Stimulated activated CD4-positive, alpha-beta T cell treated with anti-CD3 and anti-CD28 coated beads, Interleukin-15, amount 100 ng/mL, for 48 hours (primary cell): Measurements from ENCODE around the gene NUP98.
"Not testable (repeated sequence)": the region's sequence is repeated elsewhere in the genome, so short reads cannot be mapped to it uniquely, and the experiment has no call there.

Experiments
- DNase-seq, 2 donors: peaks; one replicate each; pipeline ENCODE4 v3.0.0-alpha.2; 2020; ENCODE audit warnings: low read depth in 2 of 2

Gene NUP98

DNA sequence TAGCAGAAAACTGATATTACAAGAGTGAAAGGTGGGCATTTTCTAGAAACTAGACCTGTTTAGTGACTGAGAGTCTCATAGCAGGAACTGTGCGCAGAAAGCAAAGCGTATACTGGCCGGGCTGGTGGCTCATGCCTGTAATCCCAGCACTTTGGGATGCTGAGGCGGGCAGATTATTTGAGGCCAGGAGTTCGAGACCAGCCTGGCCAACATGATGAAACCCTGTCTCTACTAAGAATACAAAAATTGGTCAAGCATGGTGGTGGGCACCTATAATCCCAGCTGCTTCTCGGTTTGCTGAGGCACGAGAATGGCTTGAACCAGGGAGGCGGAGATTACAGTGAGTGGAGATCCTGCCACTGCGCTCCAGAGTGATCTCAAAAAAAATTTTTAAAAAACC, 1.8 kb upstream of the NUP98 start:
- no peak for DNase-seq

DNA sequence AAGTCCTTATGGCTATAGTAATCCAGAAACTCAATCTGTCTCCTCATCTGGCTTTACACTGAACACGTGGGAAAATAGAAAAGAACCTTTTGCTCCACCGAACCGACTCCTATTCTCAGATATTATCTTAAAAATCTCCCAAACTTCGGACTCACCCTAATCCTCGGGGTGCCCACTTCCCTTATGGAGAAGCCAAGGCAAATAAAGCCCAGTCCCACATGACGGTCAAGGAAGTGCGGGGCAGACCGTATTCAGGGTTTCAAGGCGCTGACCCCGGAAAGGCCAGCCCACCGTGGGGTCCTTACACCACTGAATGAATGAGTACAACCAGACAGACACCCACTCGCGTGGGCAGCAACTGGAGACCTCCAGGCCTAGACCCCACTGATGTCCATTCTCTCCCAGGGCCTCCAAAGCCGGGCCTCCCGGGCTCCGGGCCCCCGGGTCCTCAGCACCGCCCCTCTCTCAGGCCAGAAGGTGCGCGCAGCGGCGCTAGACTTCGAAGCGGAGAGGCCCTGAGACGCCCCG, 489 bp downstream of the NUP98 start:
- DNase-seq, result no peak

DNA sequence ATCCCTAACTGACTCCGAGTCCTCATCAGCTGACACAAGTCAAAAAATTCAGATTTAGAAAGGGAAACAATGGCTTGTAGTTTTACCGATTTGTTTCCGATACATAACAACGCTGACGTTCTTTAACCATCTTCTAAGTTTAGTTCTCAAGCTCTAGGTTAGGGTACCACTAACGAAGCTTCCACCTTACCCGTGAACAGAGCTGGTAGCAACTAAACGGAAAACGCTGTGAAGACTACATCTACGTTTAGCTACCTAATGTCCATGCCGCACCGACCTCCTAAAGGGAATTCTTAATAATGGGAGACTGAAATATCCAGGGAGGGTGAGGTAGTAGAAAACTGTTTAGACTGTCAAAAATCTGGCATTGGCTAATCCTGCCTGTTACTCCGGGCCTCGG, 1.0 kb downstream of the NUP98 start:
- DNase-seq, result no peak

DNA sequence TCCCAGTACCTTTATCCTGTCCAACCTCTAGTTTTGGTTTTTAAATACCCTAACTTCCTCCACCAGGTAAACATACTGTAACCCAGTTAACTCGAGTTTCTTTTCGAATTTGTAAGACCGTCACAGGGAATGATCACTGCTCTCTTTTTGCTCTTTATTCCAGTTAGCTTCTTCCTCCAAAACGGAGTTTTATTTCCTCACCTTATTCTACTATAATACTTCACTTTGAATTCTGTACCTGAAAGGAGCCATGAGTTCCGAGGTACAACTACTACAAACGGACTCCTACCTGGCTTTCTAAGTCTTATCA, 1.4 kb downstream of the NUP98 start:
- no peak for DNase-seq

DNA sequence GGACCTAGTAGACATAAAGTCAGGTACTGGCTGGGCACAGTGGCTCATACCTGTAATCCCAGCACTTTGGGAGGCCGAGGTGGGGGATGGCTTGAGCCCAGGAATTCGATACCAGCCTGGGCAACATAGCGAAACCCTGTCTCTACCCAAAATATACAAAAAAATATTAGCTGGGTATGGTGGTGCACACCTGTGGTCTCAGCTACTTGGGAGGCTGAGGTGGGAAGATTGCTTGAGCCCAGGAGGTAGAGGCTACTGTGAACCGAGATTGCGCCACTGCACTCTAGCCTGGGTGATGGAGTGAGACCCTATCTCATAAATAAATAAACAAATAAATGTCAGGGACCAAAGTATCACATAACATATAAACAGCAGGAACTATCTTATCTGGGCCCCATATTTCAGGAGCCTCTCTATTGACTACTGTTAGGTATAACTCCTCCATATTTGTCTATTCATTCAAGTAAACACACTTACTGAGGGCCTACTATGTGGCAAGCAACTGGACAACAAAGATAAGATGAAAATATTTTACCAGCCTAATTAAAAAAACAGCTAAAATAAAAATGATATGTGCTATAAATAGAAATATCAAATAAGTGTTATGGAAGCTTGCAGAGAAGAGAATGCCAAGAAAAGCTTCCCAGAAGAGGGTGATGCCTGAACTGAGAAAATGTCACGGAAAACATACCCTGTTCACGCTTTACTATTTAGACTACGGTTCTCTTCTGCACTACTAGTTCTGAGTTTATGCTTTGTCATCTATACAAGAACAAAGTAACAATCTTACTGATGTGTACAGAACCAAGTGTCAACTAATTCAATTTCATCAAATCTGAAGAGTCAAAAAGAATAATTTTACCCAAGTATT, 2.0 kb downstream of the NUP98 start:
- no peak for DNase-seq

DNA sequence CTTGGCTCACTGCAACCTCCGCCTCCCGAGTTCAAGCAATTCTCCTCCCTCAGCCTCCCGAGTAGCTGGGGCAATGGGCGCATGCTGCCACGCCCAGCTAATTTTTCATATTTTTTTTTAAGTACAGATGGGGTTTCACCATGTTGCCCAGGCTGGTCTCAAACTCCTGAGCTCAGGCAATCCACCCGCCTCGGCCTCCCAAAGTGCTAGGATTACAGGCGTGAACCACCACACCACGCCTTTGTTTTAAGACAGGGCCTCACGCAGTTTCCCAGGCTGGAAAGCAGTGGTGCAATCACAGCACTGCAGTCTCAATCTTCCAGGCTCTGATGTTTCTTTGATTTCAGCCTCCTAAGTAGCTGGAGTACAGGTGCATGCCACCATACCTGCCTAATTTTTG, 3.0 kb downstream of the NUP98 start:
- DNase-seq, result not testable (repeated sequence)

DNA sequence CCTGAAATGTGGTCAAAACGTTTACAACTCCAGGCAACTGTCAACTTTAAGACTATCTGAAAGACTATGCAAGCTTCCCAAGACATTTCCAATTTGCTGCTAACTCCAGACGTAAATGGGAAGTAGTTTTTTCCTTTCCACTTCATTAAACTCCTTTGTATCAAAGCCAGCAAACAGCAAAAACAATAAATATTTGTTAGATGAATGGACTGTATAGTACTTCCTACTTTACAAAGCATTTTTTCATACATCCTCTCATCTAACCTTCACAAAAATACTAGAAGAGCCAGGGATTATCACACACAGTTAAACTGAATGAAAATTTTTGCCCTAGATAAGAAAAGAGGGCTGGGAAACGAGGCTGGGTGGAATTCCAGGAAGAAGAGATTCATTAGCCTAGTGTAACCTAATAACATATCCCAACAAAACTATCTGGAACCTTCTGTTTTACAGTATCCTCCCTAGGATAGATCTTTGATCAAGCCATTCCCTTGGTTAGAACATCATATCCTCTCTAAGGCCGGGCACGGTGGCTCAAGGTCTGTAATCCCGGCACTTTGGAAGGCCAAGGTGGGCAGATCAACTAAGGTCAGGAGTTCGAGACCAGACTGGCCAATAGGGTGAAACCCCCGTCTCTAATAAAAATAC, 10.4 kb downstream of the NUP98 start:
- DNase-seq, result no peak

DNA sequence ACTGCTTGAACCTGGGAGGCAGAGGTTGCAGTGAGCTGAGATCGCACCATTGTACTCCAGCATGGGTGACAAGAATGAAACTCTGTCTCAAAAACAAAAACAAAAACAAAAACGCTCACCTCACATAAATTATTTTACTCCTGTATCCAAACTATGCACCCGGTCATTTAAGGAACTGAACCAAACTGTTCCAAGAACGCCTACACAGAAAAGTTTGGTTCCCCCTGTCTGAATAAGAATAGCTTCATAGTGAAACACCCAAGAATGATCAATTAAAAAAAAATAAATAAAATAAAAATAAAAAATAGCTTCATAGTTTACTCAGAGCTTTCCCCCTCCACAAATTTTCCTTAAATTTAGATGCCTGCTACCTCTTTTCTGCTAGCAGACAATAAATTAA, 13.7 kb downstream of the NUP98 start:
- DNase-seq, result no peak

DNA sequence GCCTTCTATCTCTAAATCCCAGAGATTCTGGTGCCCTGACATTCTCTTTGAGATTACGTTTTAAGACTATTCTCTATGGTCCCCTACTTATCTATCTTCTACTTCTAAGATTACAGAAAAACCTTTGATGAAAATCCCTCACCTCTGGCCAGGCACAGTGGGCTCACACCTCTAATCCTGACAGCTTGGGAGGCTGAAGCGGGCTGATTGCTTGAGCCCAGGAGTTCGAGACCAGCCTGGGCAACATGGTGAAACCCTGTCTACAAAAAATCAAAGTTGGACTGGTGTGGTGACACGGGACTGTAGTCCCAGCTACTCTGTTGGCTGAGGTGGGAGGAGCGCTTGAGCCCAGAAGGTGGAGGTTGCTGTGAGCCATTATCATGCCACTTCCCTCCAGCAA, 14.4 kb downstream of the NUP98 start:
- DNase-seq, result no peak

DNA sequence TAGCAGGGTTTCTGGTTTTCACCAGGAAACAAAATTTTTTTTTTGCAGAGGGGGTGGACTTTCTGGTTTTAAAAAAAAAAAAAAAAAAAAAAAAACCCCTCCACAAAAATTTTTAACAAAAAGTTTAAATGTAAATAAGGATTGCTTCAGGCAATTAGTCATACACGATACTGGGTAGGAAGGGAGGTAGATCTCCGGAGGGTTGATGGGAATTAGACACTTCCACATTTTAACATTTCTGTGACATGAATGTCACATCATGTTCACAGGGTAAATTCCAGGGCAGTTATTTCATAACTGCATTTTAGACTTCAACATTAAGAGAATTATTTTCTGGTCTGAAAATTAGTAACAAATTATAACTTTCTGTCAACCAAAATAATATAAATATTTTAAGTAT, 15.9 kb downstream of the NUP98 start:
- DNase-seq, result no peak

DNA sequence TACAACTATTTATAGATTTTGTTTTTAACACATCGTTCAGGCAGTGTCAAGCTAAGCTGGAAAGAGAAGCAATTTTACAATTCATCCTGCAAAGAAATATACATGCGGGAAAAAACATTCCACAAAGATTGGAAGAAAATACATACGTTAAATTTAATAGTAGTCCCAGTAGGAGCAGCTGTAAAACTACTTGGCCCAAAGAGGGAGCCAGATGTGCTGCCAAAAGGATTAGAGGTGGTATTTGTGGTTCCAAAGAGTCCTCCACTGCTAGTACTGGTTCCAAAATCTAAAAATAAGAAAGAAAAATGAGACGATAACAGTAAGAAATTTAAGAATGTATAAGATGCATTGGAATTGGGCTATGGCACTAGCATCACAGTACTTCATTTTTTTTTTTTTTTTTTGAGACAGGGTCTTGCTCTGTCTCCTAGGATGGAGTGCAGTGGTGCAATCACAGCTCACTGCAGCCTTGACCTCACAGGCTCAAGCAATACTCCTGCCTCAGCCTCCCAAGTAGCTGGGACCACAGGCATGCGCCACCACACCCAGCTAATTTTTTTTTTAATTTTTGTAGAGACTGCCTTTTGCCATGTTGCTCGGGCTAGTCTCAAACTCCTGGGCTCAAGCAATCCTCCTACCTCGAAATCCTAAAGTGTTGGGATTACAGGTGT, 21.5 kb downstream of the NUP98 start:
- DNase-seq, result no peak

DNA sequence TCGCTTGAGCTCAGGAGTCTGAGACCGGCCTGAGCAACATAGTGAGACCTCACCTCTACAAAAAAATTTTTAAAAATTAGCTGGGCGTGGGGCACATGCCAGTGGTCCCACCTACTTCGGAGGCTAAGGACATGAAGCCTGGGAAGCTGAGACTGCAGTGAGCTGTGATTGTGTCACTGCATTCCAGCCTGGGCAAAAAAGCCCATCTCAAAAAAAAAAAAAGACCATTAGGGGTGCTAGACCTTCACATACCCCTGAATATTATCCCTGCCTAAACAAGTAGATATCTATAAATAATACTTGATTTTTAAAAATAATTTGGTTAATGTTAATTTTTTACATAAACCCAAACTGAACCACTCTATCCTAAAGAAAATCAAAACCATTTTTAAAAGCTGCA, 24.2 kb downstream of the NUP98 start:
- DNase-seq, result no peak

DNA sequence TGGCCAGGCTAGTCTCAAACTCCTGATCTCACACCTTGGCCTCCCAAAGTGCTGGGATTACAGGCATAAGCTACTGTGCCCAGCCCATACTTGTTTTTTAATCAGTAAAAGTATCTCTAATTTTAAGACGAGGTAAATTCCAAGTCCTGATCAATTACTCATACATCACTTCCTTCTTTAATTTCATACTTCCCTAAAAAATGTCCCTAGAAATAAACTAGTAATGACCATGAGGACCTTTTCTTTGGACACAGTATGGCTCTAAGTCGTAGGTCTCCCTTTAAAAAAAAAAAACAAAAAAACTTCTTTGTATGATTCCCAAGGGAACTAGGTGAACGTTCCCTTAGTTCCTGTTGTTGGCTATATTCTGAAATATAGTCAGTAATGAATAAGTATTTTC, 29.8 kb downstream of the NUP98 start:
- no peak for DNase-seq

DNA sequence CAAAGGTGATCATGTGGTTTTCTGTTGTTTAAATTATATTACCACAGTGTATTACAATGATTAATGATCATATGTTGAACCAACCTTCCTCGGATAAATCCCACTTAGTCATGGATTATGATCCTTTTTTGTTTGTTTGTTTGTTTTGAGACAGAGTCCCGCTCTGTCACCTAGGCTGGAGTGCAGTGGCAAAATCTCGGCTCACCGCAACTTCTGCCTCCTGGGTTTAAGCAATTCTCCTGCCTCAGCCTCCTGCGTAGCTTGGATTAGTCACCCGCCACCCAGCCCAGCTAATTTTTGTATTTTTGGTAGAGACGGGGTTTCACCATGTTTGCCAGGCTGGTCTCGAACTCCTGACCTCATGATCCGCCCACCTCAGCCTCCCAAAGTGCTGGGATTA, 30.5 kb downstream of the NUP98 start:
- DNase-seq, result not testable (repeated sequence)

DNA sequence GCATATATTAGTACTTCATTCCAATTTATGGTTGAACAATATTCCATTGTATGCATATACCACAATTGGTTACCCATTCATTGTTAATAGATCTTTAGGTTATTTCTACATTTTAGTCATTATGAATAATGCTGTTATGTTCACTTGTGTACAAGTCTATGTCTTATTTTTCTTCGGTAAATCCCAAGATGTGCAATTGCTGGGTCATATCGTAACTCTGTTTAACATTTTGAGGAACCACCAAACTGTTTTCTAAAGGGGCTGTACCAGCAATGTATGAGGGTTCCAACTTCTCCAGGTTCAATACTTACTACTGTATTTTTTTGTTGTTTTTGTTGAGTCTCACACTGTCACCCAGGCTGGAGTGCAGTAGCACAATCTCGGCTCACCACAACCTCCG, 33.1 kb downstream of the NUP98 start:
- no peak for DNase-seq

DNA sequence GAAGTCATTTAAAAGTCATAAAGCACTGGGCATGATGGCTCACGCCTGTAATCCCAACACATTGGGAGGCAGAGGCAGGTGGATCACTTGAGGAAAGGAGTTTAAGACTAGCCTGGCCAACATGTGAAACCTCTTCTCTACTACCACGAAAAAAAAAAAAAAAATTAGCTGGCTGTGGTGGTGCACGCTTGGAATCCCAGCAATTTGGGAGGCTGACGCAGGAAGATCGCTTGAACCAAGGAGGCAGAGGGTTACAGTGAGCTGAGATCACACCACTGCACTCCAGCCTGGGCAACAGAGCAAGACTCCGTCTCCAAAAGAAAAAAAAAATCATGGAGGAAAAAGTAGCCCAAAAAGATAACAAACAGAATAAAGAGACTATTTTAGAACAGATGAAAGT, 42.2 kb downstream of the NUP98 start:
- DNase-seq, result no peak

DNA sequence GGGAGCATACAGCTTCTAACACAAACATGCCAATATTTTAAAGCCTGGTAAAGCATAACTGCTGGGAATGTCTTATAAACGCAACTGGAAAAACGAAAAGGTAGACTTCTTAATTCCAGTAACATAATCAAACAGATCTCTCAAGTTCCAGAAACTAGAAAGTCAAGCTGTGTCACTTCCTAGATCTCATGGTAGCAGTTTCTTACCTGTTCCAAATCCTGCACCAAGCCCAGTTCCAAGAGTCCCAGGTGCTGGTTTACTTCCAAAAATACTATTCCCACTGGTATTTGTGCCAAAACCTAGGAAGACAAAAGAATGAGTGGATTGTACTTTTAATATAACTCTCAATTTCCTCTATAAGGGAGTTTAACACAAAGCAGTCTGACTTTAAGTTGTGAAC, 44.2 kb downstream of the NUP98 start:
- DNase-seq, result no peak

DNA sequence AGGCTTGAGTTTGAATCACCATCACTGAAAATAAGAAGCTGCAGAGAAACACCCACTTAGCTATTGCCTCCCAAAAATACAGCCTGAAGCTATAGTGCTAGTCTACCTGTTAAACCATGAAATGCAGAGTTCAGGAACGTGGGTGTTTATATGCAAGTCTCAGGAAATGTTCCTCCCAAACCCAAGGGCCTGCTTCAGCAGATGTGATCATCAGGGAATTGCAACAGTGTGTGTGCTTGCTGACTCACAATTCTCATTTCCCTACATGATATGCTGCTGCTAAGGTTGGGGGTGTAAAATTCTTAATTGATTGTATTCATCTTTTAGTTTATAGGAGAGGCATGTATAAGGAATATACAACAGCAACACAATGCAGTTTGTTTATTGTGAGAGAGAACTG, 49.6 kb downstream of the NUP98 start:
- no peak for DNase-seq

DNA sequence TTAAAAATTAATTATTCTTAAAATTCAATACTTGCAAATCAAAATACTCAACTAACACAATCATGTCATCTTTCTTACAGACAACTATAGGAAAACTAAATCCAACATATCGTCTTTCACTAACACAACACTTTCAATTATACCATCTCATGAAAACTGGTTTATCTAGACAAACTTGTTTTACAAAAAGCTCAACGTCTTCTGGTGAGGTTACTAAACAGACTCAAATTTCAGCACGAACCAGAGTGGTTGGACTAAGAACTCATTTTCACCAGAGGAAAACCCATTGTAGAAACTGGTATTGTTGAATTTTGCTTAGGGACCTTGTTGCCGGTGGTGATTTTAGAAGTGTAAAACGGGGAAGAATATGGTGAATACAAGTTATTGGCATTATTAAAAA, 52.2 kb downstream of the NUP98 start:
- DNase-seq, result no peak

DNA sequence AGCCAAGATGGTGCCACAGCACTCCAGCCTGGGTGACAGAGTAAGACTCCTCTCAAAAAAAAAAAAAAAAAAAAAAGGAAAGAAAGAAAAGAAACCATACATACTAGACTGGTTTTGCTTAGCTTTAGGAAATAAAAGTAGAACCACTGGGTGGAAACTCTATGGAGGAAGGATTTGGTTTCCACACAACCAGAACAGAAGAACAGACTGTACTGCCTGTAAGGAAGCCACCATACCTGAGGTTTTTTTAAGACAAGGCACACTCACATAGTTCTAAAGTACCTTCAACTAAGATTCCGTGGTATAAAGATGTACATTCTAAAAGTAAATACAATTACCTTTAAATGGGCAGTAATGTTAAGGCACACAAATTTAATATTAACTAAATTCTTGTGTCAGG, 58.6 kb downstream of the NUP98 start:
- DNase-seq, result no peak

DNA sequence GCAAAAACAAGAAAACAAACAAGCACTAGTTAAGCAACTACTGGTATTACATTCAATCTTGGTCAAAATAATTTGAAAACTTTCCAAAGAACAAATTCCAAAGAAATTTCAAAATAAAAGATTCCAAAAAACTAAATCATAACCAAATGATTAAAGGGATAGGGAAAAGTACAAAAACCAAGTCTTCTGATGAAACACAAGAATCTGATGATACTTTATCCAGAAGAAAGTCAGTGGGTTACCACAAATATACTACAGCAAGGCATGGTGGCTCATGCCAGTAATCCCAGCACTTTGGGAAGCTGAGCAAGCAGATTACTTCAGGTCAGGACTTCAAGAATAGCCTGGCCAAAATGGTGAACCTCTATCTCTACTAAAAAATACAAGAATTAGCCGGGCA, 59.1 kb downstream of the NUP98 start:
- no peak for DNase-seq

DNA sequence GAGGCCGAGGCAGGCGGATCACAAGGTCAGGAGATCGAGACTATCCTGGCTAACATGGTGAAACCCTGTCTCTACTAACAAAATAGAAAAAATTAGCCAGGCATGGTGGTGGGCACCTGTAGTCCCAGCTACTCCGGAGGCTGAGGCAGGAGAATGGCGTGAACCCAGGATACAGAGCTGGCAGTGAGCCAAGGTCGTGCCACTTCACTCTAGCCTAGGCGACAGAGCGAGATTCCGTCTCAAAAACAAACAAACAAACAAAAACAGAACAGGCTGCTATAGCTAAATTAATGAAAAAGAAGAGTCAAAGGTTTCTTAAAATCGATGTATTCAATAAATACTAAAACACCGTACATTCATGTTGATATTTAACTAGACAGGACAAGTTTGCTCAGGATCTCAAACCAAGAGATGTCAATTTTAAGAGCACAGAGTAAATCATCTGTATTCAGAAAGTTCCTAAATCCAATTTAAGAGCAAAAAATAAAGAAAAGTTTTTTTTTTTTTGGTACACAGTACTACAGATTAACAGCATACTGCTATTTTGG, 59.9 kb downstream of the NUP98 start:
- DNase-seq, result no peak

DNA sequence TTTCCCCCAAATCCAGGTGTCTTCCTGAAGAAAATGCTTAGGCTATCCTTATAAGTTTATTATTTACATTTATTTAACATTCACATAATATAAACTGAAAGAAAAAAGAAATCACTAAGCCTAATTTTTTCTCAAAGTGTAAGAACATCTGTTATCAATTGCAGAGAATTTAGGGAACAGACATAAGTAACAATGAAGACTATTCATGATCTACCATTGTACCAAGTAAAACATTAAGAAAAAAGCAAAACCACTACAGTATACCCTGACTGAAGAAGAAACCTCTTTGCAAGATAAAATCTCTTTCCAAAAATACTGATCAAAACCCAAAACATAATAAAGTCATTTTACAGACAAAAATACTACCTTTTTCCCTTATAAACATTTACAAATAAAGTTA, 60.5 kb downstream of the NUP98 start:
- DNase-seq, result no peak
